ENCODE data around the gene S1PR3.

Gene S1PR3

GRCh38 chr9:88947581-88948573 is 43.4 kb upstream of the S1PR3 start:
- no peaks in the 10 kb centered on the region for H3K79me2 ChIP-seq (ENCODE audit: insufficient read depth, low read length)
- no peaks in the 10 kb centered on the region for H3K36me3 ChIP-seq (ENCODE audit: insufficient read depth, low read length)
- H3K9ac ChIP-seq (ENCODE audit: low read depth, low read length), result no peak overlapping the region
- no peak for DNase-seq
- ATAC-seq (ENCODE audit: insufficient read depth, low read depth), result no peak
- no peak overlapping the region for H3K27ac ChIP-seq (ENCODE audit: low read length)
- H3K4me3 ChIP-seq (ENCODE audit: low read depth in 1 of 2, low read length in 2 of 2), result no peak overlapping the region
- no peak overlapping the region for H2AFZ ChIP-seq (ENCODE audit: low read depth, low read length)
- no peaks in the 10 kb centered on the region for H3K9me3 ChIP-seq (ENCODE audit: insufficient read depth, low read length, severe bottlenecking)
- H3K4me2 ChIP-seq (ENCODE audit: insufficient read depth, low read length), result no peak overlapping the region
- no peaks in the 10 kb centered on the region for H4K20me1 ChIP-seq (ENCODE audit: insufficient read depth, low read length)
- no peaks in the 10 kb centered on the region for H3K27me3 ChIP-seq (ENCODE audit: insufficient read depth, low read length, poor library complexity)
- H3K4me1 ChIP-seq (ENCODE audit: insufficient read depth, low read length), result no peaks in the 10 kb centered on the region
- TF ChIP-seq CTCF (IDR thresholded peaks at IDR 0.05; ENCODE audit: borderline replicate concordance, extremely low read depth, low read length, poor library complexity, severe bottlenecking), result no peak
- no peak for TF ChIP-seq EZH2 (IDR thresholded peaks at IDR 0.05; ENCODE audit: borderline replicate concordance, low read depth, low read length, severe bottlenecking)

GRCh38 chr9:88949425-88949824 is 41.8 kb upstream of the S1PR3 start:
- H3K4me1 ChIP-seq (ENCODE audit: insufficient read depth, low read length), result peaks cover 12% of the 10 kb centered on the region
- no peaks in the 10 kb centered on the region for H3K9me3 ChIP-seq (ENCODE audit: insufficient read depth, low read length, severe bottlenecking)
- H3K36me3 ChIP-seq (ENCODE audit: insufficient read depth, low read length), result no peaks in the 10 kb centered on the region
- H2AFZ ChIP-seq (ENCODE audit: low read depth, low read length), result no peak overlapping the region
- DNase-seq (no peak), ATAC-seq (ENCODE audit: insufficient read depth, low read depth) (no peak)
- no peak overlapping the region for H3K4me3 ChIP-seq (ENCODE audit: low read depth in 1 of 2, low read length in 2 of 2)
- H3K27me3 ChIP-seq (ENCODE audit: insufficient read depth, low read length, poor library complexity), result no peaks in the 10 kb centered on the region
- H3K9ac ChIP-seq (ENCODE audit: low read depth, low read length), result no peak overlapping the region
- no peaks in the 10 kb centered on the region for H3K79me2 ChIP-seq (ENCODE audit: insufficient read depth, low read length)
- no peak overlapping the region for H3K27ac ChIP-seq (ENCODE audit: low read length)
- H4K20me1 ChIP-seq (ENCODE audit: insufficient read depth, low read length), result no peaks in the 10 kb centered on the region; the same call in 1 of the 2 replicates
- no peak overlapping the region for H3K4me2 ChIP-seq (ENCODE audit: insufficient read depth, low read length)
- TF ChIP-seq CTCF (IDR thresholded peaks at IDR 0.05; ENCODE audit: borderline replicate concordance, extremely low read depth, low read length, poor library complexity, severe bottlenecking) (no peak), EZH2 (IDR thresholded peaks at IDR 0.05; ENCODE audit: borderline replicate concordance, low read depth, low read length, severe bottlenecking) (no peak)

- no peaks in the 10 kb centered on the region for H3K36me3 ChIP-seq (ENCODE audit: insufficient read depth, low read length)
- H3K9me3 ChIP-seq (ENCODE audit: insufficient read depth, low read length, severe bottlenecking), result no peaks in the 10 kb centered on the region
- peaks cover 14% of the 10 kb centered on the region for H3K4me1 ChIP-seq (ENCODE audit: insufficient read depth, low read length)
- no peak for DNase-seq
- H3K9ac ChIP-seq (ENCODE audit: low read depth, low read length), result no peak overlapping the region
- no peak overlapping the region for H2AFZ ChIP-seq (ENCODE audit: low read depth, low read length)
- H4K20me1 ChIP-seq (ENCODE audit: insufficient read depth, low read length), result no peaks in the 10 kb centered on the region; the same call in 1 of the 2 replicates
- no peak overlapping the region for H3K4me2 ChIP-seq (ENCODE audit: insufficient read depth, low read length)
- no peak overlapping the region for H3K4me3 ChIP-seq (ENCODE audit: low read depth in 1 of 2, low read length in 2 of 2)
- no peaks in the 10 kb centered on the region for H3K79me2 ChIP-seq (ENCODE audit: insufficient read depth, low read length)
- no peak for ATAC-seq (ENCODE audit: insufficient read depth, low read depth)
- no peak for TF ChIP-seq CTCF (IDR thresholded peaks at IDR 0.05; ENCODE audit: borderline replicate concordance, extremely low read depth, low read length, poor library complexity, severe bottlenecking)
- no peak for TF ChIP-seq EZH2 (IDR thresholded peaks at IDR 0.05; ENCODE audit: borderline replicate concordance, low read depth, low read length, severe bottlenecking)
- no peaks in the 10 kb centered on the region for H3K27me3 ChIP-seq (ENCODE audit: insufficient read depth, low read length, poor library complexity)
- no peak overlapping the region for H3K27ac ChIP-seq (ENCODE audit: low read length)
Measured at GRCh38 chr9:88949961-88950340, 41.3 kb upstream of the S1PR3 start.
